SK-N-SH (cell line): Measurements from ENCODE around the gene FAHD1.

Experiments
- CHD2 ChIP-seq: fragments of 150-350 bp; IDR thresholded peaks from 2 replicates; pipeline ENCODE4 v1.6.1; 2018; ENCODE audit warnings: low read length; ENCODE audit not compliant: partially characterized antibody
- EP300 ChIP-seq, 2 experiments: IDR thresholded peaks; 2 replicates each; pipeline versions ENCODE4 v1.4.0 to v1.6.1; 2012; ENCODE audit warnings: borderline replicate concordance in 1 of 2, low read depth in 1 of 2, low read length in 1 of 2
- EZH2phosphoT487 ChIP-seq: fragments of 200-600 bp; sonication (generic); IDR thresholded peaks from 2 replicates; pipeline ENCODE4 v1.6.1; 2017; ENCODE audit warnings: low read depth, mixed run types, mild to moderate bottlenecking, antibody characterized with exemption, moderate library complexity, borderline replicate concordance
- POLR2AphosphoS5 ChIP-seq: IDR thresholded peaks from 2 replicates; pipeline ENCODE4 v1.6.1; 2012; ENCODE audit warnings: low read depth, low read length
- RAD21 ChIP-seq: IDR thresholded peaks from 2 replicates; pipeline ENCODE4 v1.6.1; 2012; ENCODE audit warnings: mild to moderate bottlenecking, low read length
- RFX5 ChIP-seq: IDR thresholded peaks from 2 replicates; pipeline ENCODE4 v1.6.1; 2012; ENCODE audit warnings: mild to moderate bottlenecking, improper control_type of control experiment, low read length
- SIN3A ChIP-seq: IDR thresholded peaks from 2 replicates; pipeline ENCODE4 v1.6.1; 2012; ENCODE audit warnings: low read depth, mild to moderate bottlenecking, low read length, moderate library complexity, borderline replicate concordance
- TAF1 ChIP-seq: IDR thresholded peaks from 2 replicates; pipeline ENCODE4 v1.6.1; 2012; ENCODE audit warnings: low read depth, mild to moderate bottlenecking, low read length, moderate library complexity, borderline replicate concordance
- TF ChIP-seq, protein P1 (sequence below): fragments of 200-600 bp; sonication (generic); IDR thresholded peaks from 2 replicates; pipeline ENCODE4 v1.6.1; 2017; ENCODE audit warnings: antibody characterized with exemption, mild to moderate bottlenecking, moderate library complexity
- TF ChIP-seq, protein P2 (sequence below): IDR thresholded peaks from 2 replicates; pipeline ENCODE4 v1.4.0; 2012; ENCODE audit warnings: low read depth, borderline replicate concordance
- TF ChIP-seq, protein P3 (sequence below): IDR thresholded peaks from 2 replicates; pipeline ENCODE4 v1.4.0; 2012; ENCODE audit warnings: low read depth, borderline replicate concordance
- TF ChIP-seq, protein P4 (sequence below): fragments of 150-350 bp; IDR thresholded peaks from 2 replicates; pipeline ENCODE4 v1.6.1; 2017; ENCODE audit warnings: antibody characterized with exemption, low read length, low read depth, borderline replicate concordance
- TF ChIP-seq, protein P5 (sequence below): IDR thresholded peaks from 2 replicates; pipeline ENCODE4 v1.6.1; 2012; ENCODE audit warnings: mild to moderate bottlenecking, low read depth, low read length, moderate library complexity

DNA sequence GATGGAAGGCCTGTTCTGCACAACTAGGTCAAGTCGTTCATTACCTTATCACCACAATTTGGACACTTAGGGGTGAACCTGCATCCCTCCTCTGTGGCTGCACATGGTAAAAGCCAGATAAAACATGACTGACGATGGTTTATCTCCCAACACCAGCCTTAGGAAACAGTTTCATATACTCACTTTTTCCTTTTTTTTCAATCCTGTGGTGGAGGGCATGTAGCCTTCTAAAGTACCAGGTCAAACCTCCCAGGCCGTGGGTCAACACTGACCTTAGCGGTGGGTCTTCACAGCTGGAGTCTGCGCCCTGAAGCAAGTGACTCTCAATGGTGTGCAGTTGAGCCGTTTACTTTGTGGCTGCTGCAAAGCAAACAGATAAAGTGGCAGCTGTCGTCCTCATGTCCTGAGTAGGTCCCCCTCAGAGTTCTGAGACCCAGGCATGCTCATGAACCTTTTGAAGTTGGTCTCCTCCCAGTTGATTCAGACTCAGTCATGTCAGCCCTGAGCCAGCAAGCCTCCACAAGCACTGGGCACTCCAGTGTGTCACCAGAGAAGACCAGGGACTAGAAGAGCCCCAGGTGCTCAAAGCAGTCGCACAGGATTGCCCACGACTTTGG lies 5.9 kb downstream of the FAHD1 start:
- TF ChIP-seq POLR2AphosphoS5 (no peak), SIN3A (no peak), RFX5 (no peak), EP300 (IDR thresholded peaks at IDR 0.05; ENCODE audit: borderline replicate concordance in 1 of 2, low read depth in 1 of 2, low read length in 1 of 2) (no peak), RAD21 (no peak), CHD2 (no peak), TAF1 (no peak), EZH2phosphoT487 (no peak)
- TF ChIP-seq, protein P1, sequence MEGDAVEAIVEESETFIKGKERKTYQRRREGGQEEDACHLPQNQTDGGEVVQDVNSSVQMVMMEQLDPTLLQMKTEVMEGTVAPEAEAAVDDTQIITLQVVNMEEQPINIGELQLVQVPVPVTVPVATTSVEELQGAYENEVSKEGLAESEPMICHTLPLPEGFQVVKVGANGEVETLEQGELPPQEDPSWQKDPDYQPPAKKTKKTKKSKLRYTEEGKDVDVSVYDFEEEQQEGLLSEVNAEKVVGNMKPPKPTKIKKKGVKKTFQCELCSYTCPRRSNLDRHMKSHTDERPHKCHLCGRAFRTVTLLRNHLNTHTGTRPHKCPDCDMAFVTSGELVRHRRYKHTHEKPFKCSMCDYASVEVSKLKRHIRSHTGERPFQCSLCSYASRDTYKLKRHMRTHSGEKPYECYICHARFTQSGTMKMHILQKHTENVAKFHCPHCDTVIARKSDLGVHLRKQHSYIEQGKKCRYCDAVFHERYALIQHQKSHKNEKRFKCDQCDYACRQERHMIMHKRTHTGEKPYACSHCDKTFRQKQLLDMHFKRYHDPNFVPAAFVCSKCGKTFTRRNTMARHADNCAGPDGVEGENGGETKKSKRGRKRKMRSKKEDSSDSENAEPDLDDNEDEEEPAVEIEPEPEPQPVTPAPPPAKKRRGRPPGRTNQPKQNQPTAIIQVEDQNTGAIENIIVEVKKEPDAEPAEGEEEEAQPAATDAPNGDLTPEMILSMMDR = no peak
- TF ChIP-seq, protein P2, sequence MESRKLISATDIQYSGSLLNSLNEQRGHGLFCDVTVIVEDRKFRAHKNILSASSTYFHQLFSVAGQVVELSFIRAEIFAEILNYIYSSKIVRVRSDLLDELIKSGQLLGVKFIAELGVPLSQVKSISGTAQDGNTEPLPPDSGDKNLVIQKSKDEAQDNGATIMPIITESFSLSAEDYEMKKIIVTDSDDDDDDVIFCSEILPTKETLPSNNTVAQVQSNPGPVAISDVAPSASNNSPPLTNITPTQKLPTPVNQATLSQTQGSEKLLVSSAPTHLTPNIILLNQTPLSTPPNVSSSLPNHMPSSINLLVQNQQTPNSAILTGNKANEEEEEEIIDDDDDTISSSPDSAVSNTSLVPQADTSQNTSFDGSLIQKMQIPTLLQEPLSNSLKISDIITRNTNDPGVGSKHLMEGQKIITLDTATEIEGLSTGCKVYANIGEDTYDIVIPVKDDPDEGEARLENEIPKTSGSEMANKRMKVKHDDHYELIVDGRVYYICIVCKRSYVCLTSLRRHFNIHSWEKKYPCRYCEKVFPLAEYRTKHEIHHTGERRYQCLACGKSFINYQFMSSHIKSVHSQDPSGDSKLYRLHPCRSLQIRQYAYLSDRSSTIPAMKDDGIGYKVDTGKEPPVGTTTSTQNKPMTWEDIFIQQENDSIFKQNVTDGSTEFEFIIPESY = no peak
- TF ChIP-seq, protein P3, sequence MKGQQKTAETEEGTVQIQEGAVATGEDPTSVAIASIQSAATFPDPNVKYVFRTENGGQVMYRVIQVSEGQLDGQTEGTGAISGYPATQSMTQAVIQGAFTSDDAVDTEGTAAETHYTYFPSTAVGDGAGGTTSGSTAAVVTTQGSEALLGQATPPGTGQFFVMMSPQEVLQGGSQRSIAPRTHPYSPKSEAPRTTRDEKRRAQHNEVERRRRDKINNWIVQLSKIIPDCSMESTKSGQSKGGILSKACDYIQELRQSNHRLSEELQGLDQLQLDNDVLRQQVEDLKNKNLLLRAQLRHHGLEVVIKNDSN = no peak
- TF ChIP-seq, protein P4, sequence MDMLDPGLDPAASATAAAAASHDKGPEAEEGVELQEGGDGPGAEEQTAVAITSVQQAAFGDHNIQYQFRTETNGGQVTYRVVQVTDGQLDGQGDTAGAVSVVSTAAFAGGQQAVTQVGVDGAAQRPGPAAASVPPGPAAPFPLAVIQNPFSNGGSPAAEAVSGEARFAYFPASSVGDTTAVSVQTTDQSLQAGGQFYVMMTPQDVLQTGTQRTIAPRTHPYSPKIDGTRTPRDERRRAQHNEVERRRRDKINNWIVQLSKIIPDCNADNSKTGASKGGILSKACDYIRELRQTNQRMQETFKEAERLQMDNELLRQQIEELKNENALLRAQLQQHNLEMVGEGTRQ = no peak
- TF ChIP-seq, protein P5, sequence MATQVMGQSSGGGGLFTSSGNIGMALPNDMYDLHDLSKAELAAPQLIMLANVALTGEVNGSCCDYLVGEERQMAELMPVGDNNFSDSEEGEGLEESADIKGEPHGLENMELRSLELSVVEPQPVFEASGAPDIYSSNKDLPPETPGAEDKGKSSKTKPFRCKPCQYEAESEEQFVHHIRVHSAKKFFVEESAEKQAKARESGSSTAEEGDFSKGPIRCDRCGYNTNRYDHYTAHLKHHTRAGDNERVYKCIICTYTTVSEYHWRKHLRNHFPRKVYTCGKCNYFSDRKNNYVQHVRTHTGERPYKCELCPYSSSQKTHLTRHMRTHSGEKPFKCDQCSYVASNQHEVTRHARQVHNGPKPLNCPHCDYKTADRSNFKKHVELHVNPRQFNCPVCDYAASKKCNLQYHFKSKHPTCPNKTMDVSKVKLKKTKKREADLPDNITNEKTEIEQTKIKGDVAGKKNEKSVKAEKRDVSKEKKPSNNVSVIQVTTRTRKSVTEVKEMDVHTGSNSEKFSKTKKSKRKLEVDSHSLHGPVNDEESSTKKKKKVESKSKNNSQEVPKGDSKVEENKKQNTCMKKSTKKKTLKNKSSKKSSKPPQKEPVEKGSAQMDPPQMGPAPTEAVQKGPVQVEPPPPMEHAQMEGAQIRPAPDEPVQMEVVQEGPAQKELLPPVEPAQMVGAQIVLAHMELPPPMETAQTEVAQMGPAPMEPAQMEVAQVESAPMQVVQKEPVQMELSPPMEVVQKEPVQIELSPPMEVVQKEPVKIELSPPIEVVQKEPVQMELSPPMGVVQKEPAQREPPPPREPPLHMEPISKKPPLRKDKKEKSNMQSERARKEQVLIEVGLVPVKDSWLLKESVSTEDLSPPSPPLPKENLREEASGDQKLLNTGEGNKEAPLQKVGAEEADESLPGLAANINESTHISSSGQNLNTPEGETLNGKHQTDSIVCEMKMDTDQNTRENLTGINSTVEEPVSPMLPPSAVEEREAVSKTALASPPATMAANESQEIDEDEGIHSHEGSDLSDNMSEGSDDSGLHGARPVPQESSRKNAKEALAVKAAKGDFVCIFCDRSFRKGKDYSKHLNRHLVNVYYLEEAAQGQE = no peak
